Muscle layer of duodenum (tissue), 2 donors: ENCODE data around the gene FAR1.

Experiments used
- H3K27ac ChIP-seq: one replicate; pipeline ENCODE4 v1.7.0; 2013; ENCODE audit warnings: mild to moderate bottlenecking, low read length
- H3K27me3 ChIP-seq: one replicate; pipeline ENCODE4 v1.7.0; 2013; ENCODE audit warnings: low read depth, mild to moderate bottlenecking, control low read depth, low read length
- H3K36me3 ChIP-seq, 2 donors: one replicate each; pipeline ENCODE4 v1.7.0; 2013; ENCODE audit warnings: low read length in 2 of 2, control low read depth in 1 of 2, mild to moderate bottlenecking in 1 of 2; ENCODE audit not compliant: insufficient read depth in 2 of 2, control insufficient read depth in 1 of 2
- H3K4me1 ChIP-seq, 2 donors: one replicate each; pipeline ENCODE4 v1.7.0; 2013; ENCODE audit warnings: low read length in 2 of 2, mild to moderate bottlenecking in 2 of 2, control low read depth in 1 of 2, moderate library complexity in 1 of 2; ENCODE audit not compliant: insufficient read depth in 2 of 2, control insufficient read depth in 1 of 2
- H3K4me3 ChIP-seq, 2 donors: one replicate each; pipeline ENCODE4 v1.7.0; 2013; ENCODE audit warnings: low read length in 2 of 2, low read depth in 1 of 2, mild to moderate bottlenecking in 1 of 2
- H3K9me3 ChIP-seq, 2 donors: one replicate each; pipeline ENCODE4 v1.7.0; 2013; ENCODE audit warnings: low read length in 2 of 2, control low read depth in 1 of 2, mild to moderate bottlenecking in 1 of 2; ENCODE audit not compliant: control insufficient read depth in 1 of 2
- donor health status: healthy.

Gene FAR1

GRCh38 chr11:13672576-13673210, 4.2 kb downstream of the FAR1 start:
- Histone ChIP-seq H3K27ac (no peak overlapping the region), H3K9me3 (no peaks in the 10 kb centered on the region), H3K36me3 (no peaks in the 10 kb centered on the region), H3K27me3 (no peaks in the 10 kb centered on the region), H3K4me3 (no peak overlapping the region), H3K4me1 (peaks cover 15 to 17% of the 10 kb centered on the region in 2 donors)

GRCh38 chr11:13674799-13675509, 6.5 kb downstream of the FAR1 start:
- Histone ChIP-seq H3K36me3 (no peaks in the 10 kb centered on the region), H3K27ac (peak overlapping the region; percentile 17), H3K27me3 (no peaks in the 10 kb centered on the region), H3K4me1 (peaks cover 9% of the 10 kb centered on the region in 2 donors), H3K9me3 (no peaks in the 10 kb centered on the region), H3K4me3 (no peak overlapping the region)

- no peaks in the 10 kb centered on the region for H3K36me3 ChIP-seq
- H3K4me1 ChIP-seq: peaks cover 0 to 10% of the 10 kb centered on the region in 2 donors
- no peak overlapping the region for H3K4me3 ChIP-seq
- H3K27me3 ChIP-seq: no peaks in the 10 kb centered on the region
- H3K27ac ChIP-seq: no peak overlapping the region
- no peaks in the 10 kb centered on the region for H3K9me3 ChIP-seq
Measured at GRCh38 chr11:13676576-13676975, 8.1 kb downstream of the FAR1 start.

GRCh38 chr11:13679768-13680167, 11.3 kb downstream of the FAR1 start:
- H3K9me3 ChIP-seq: no peaks in the 10 kb centered on the region
- H3K27ac ChIP-seq: no peak overlapping the region
- H3K4me1 ChIP-seq: peaks cover 9 to 13% of the 10 kb centered on the region in 2 donors
- no peak overlapping the region for H3K4me3 ChIP-seq
- no peaks in the 10 kb centered on the region for H3K27me3 ChIP-seq
- no peaks in the 10 kb centered on the region for H3K36me3 ChIP-seq

- Histone ChIP-seq H3K4me3 (no peak overlapping the region), H3K27me3 (no peaks in the 10 kb centered on the region), H3K4me1 (peaks cover 9 to 13% of the 10 kb centered on the region in 2 donors), H3K27ac (no peak overlapping the region), H3K9me3 (no peaks in the 10 kb centered on the region), H3K36me3 (no peaks in the 10 kb centered on the region)
Measured at GRCh38 chr11:13680501-13681264, 12.2 kb downstream of the FAR1 start.

GRCh38 chr11:13681446-13681845, 13.0 kb downstream of the FAR1 start:
- H3K9me3 ChIP-seq: no peaks in the 10 kb centered on the region
- H3K27me3 ChIP-seq: no peaks in the 10 kb centered on the region
- H3K4me1 ChIP-seq: peaks cover 9 to 10% of the 10 kb centered on the region in 2 donors
- no peaks in the 10 kb centered on the region for H3K36me3 ChIP-seq
- H3K27ac ChIP-seq: no peak overlapping the region
- H3K4me3 ChIP-seq: no peak overlapping the region

GRCh38 chr11:13682212-13682611, 13.7 kb downstream of the FAR1 start:
- Histone ChIP-seq H3K4me1 (peaks cover 9% of the 10 kb centered on the region in 2 donors), H3K4me3 (no peak overlapping the region), H3K27ac (no peak overlapping the region), H3K27me3 (no peaks in the 10 kb centered on the region), H3K36me3 (no peaks in the 10 kb centered on the region), H3K9me3 (no peaks in the 10 kb centered on the region)

- Histone ChIP-seq H3K36me3 (no peaks in the 10 kb centered on the region), H3K4me1 (peaks cover 9% of the 10 kb centered on the region in 2 donors), H3K27me3 (no peaks in the 10 kb centered on the region), H3K27ac (no peak overlapping the region), H3K9me3 (no peaks in the 10 kb centered on the region), H3K4me3 (no peak overlapping the region)
Measured at GRCh38 chr11:13685461-13686108, 17.1 kb downstream of the FAR1 start.

GRCh38 chr11:13686776-13687175, 18.3 kb downstream of the FAR1 start:
- H3K9me3 ChIP-seq: no peaks in the 10 kb centered on the region
- H3K27ac ChIP-seq: no peak overlapping the region
- H3K4me3 ChIP-seq: no peak overlapping the region
- H3K27me3 ChIP-seq: no peaks in the 10 kb centered on the region
- peaks cover 3 to 9% of the 10 kb centered on the region in 2 donors for H3K4me1 ChIP-seq
- H3K36me3 ChIP-seq: no peaks in the 10 kb centered on the region

GRCh38 chr11:13687271-13687670, 18.8 kb downstream of the FAR1 start:
- Histone ChIP-seq H3K4me3 (no peak overlapping the region), H3K27me3 (no peaks in the 10 kb centered on the region), H3K36me3 (no peaks in the 10 kb centered on the region), H3K9me3 (no peaks in the 10 kb centered on the region), H3K27ac (no peak overlapping the region), H3K4me1 (peaks cover 2 to 4% of the 10 kb centered on the region in 2 donors)

- H3K36me3 ChIP-seq: peaks cover under 1 to 4% of the 10 kb centered on the region in 2 donors
- no peak overlapping the region for H3K27ac ChIP-seq
- no peaks in the 10 kb centered on the region for H3K4me1 ChIP-seq
- no peaks in the 10 kb centered on the region for H3K27me3 ChIP-seq
- H3K9me3 ChIP-seq: no peaks in the 10 kb centered on the region
- no peak overlapping the region for H3K4me3 ChIP-seq
Measured at GRCh38 chr11:13691286-13691899, 22.9 kb downstream of the FAR1 start.
